Inflammatory macrophage treated with lipopolysaccharide for 4 hours (primary cell): ENCODE results near the gene SLAIN1.

Source experiments
- DNase-seq: peaks from one replicate; pipeline ENCODE4 v3.0.0-alpha.2; 2020

Gene SLAIN1

DNA sequence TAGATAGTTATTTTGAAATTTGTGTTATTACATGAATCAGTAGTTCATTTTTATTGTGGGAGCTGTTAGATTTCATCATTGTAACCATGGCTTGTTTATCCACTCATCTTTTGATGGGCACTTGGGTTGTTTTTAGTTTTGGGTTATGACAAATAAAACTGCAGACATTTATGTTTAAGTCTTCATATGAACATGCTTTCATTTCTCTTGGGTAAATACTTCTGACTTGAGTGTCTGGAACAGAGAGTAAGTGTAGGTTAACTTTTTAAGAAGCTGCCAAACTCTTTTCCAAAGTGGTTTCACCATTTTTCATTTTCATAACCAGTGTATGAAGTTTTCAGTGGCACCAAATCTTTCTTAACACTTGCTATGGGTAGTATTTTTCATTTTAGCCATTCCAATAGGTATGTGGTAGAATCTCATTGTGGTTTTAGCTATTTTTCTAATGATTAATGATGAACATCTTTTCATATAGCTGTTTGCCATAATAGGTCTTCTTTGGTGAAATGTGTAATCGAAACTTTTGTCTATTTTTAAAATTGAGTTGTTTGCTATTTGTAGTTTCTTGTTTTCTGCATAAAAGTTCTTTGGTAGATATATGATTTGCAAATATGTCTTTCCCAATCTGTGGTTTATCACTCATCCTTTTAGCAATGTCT lies 17.9 kb downstream of the SLAIN1 start:
- DNase-seq = no peak

- DNase-seq = no peak
Observed at GRCh38 chr13:77716692-77717091, 19.2 kb downstream of the SLAIN1 start.

DNA sequence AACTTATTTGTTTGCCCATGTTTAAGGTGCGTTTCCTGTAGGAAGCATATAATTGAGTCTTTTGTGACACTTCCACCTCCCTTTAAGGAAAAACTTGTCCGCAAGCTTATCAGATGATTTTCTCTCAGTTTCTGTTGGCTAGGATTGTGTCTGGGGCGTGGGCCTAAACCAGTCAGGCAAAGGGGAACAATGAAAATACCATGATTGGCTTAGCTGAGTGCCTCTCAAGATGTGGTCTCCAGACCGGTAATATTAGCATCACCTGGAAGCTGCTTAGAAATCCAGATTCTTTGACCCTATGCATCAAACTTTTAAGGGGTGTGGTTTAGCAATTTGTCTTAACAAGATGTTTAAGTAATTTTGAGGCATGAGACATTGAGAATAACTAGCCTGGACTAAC lies 20.0 kb downstream of the SLAIN1 start:
- no peak for DNase-seq

DNA sequence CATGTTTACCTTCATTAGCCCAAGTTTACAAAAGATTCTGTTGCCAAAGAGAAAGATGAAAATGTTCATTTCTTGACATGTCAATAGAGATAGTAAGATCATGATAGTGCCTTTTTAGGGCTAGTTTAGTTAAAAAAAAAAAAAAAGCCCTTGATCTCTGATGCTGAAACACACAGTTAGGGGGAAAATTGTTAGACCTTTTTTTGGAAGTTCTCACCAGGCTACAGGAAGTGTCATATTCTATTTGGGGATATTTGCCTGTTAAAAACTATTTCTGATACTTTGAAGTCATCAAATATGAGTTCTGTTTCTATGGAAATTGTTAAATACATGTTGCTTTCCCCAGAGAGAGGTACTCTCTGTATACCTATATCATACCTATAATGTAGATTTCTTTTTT lies 21.6 kb downstream of the SLAIN1 start:
- DNase-seq = no peak

DNA sequence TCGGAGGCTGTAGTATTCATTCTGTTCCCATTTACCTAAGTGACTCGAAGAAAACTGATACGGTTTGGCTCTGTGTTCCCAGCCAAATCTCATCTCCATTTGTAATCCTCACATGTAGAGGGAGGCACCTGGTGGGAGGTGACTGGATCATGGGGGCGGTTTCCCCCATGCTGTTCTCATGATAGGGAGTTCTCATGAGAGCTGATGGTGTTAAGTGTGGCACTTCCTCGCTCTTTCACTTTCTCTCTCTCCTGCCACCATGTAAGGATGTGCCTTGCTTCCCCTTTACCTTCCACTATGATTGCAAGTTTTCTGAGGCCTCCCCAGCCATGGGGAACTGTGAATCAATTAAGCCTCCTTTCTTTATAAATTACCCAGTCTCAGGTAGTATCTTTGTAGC lies 23.5 kb downstream of the SLAIN1 start:
- peak; percentile 3 for DNase-seq

- no peak for DNase-seq
Observed at GRCh38 chr13:77724092-77724491, 26.6 kb downstream of the SLAIN1 start.

- DNase-seq = no peak
Observed at GRCh38 chr13:77725071-77725470, 27.6 kb downstream of the SLAIN1 start.

GRCh38 chr13:77728265-77729125 lies 31.0 kb downstream of the SLAIN1 start:
- no peak for DNase-seq

DNA sequence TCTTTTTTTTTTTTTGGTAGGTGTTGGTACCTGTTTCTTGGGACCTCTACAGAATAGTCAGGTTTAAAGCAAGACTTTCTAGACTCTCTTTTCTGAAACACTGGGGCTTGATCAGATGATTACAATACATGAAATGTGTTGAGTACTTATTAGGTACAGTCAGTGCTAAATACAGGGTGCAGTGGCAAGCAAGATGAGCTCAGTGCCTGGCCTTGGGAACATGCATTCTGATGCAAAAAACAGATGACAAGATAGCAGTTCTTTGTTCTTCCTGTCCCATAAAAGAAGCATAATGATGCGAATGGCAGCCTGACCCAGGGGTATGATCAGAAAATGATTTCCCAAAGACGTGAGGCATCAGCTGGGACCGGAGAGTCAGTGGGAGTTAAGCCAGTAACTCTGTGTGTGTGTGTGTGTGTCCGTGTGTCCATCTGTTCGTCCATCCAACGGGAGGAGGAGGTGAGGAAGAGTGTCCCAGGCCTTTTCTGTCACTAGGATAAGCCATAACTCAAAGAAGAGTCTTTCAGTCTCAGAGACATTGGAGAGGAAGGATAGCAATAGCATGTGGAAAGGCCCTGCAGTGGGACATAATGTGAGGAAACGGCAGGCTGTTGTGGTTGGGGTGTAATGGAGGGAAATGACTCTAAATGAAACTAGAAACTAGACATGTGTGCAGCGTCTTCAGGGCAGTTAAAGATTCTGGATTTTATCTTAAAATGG lies 32.2 kb downstream of the SLAIN1 start:
- DNase-seq = peak; percentile 59

DNA sequence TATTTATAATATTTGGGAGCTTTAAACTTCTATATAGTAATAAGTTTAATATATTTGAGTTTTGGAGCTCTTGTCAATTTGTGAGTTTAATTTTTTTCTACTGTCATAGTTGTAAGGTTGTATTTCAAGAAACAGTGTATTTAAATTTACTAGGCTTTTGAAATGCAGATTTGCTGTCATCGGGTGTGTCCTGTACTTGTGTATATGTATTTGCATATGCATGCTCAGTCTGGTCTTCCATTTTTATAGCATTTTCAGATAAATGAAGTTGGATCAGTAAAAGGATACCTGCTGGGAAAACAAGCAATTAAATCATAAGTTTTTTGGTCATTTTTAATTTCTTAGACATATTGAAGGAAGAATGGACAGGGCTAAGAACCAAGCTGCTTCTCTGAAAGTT lies 33.1 kb downstream of the SLAIN1 start:
- DNase-seq = no peak

GRCh38 chr13:77732287-77732686 lies 34.8 kb downstream of the SLAIN1 start:
- DNase-seq = no peak

- no peak for DNase-seq
Observed at GRCh38 chr13:77733674-77734073, 36.2 kb downstream of the SLAIN1 start.

- DNase-seq = no peak
Observed at GRCh38 chr13:77737583-77738200, 40.2 kb downstream of the SLAIN1 start.

GRCh38 chr13:77740097-77740735 lies 42.7 kb downstream of the SLAIN1 start:
- DNase-seq = no peak

GRCh38 chr13:77740931-77741596 lies 43.6 kb downstream of the SLAIN1 start:
- no peak for DNase-seq

GRCh38 chr13:77741597-77741972 lies 44.1 kb downstream of the SLAIN1 start:
- no peak for DNase-seq

GRCh38 chr13:77742801-77743200 lies 45.3 kb downstream of the SLAIN1 start:
- no peak for DNase-seq

- DNase-seq = no peak
Observed at GRCh38 chr13:77745784-77746183, 48.3 kb downstream of the SLAIN1 start.

- DNase-seq = no peak
Observed at GRCh38 chr13:77749344-77749880, 51.9 kb downstream of the SLAIN1 start.

GRCh38 chr13:77751513-77752456 lies 54.3 kb downstream of the SLAIN1 start:
- peak; percentile 44 for DNase-seq
